Measurements from ENCODE around the gene IRF4. TPM values are rescaled to one million over a fixed set of nuclear protein-coding genes. Genes with fewer than 3 reads are reported as not detected.
A peak's percentile ranks its signal among the peaks of the same experiment; 100 is the strongest.

IRF4 gene
- total and polyA plus RNA-seq, 11 donors, result 0.08 to 4.4 (median 0.30) TPM; not detected in 1

DNA sequence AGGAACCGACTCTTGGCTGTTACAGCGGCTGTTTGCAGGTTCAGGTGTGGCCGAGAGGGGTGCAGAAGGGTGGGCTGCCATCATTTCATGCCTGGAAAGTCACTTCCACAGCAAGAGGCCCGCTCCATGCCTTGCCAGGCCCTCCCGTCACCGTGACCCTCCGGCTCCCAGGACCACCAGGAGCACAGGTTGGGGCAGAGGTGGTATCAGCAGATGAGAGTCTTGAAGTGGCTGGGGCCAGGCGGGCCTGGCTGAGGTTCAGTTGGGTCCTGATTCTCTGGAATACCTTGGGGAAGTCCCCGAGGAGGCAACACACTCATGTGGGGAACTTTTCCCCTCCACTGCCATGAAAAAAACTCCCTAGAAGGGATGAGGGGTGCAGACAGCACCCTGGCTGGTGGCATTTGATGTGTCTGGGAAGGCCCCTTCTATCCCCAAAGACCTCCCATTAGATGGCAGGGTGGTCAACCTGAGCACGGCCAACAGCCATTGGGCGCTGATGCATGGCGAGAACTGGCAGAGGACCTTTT, 34.2 kb upstream of the IRF4 start:
- DNase-seq, result no peak
- Histone ChIP-seq H3K9me3 (no peaks in the 10 kb centered on the region), H3K4me3 (no peak overlapping the region), H3K36me3 (peaks cover 0 to 5% (median 0%) of the 10 kb centered on the region in 9 donors), H3K27ac (no peak overlapping the region), H3K4me1 (peaks cover 0 to 5% (median 0%) of the 10 kb centered on the region in 12 donors), H3K27me3 (no peaks in the 10 kb centered on the region)
- WGBS, 4 donors, result 72 to 81% (median 79%) methylated on average over 12 of the region's 12 CpGs
- intact Hi-C loops (cut with DNase I), result no loop called here
- no peak for TF ChIP-seq POLR2A (IDR thresholded peaks at IDR 0.05)
- TF ChIP-seq, protein P1, sequence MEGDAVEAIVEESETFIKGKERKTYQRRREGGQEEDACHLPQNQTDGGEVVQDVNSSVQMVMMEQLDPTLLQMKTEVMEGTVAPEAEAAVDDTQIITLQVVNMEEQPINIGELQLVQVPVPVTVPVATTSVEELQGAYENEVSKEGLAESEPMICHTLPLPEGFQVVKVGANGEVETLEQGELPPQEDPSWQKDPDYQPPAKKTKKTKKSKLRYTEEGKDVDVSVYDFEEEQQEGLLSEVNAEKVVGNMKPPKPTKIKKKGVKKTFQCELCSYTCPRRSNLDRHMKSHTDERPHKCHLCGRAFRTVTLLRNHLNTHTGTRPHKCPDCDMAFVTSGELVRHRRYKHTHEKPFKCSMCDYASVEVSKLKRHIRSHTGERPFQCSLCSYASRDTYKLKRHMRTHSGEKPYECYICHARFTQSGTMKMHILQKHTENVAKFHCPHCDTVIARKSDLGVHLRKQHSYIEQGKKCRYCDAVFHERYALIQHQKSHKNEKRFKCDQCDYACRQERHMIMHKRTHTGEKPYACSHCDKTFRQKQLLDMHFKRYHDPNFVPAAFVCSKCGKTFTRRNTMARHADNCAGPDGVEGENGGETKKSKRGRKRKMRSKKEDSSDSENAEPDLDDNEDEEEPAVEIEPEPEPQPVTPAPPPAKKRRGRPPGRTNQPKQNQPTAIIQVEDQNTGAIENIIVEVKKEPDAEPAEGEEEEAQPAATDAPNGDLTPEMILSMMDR (IDR thresholded peaks at IDR 0.05), result no peak
- no peak for ATAC-seq

DNA sequence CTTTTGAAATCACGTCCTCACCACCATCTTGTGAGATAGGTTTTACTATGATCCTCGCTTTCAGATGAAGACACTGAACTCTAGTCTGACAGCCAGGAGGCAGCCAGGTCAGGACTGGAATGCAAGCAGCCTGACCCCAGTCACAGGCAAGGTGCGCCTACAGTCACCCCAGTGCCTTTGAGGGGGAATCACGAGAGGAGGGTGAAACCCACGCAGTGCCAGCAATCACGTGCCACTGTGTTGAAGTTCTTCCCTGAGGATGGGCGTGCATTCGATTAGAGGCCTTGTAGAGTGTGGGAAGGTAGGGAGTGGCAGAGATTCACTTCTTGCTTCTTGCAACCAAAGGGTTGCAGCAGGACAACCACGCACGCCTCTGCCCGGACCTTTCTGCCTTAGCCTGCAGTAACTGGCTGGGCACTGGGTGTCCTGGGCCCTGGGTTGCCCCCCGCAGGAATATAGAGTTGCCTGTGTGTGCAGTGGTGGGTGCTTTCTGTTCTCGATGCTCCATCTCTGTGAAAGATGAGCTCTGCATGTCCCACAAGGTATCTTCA, 33.7 kb upstream of the IRF4 start:
- ATAC-seq, result no peak
- Histone ChIP-seq H3K4me1 (peaks cover 0 to 5% (median 0%) of the 10 kb centered on the region in 12 donors), H3K4me3 (no peak overlapping the region), H3K36me3 (no peaks in the 10 kb centered on the region), H3K27ac (no peak overlapping the region), H3K27me3 (no peaks in the 10 kb centered on the region), H3K9me3 (no peaks in the 10 kb centered on the region)
- peak in 2 of 5 donors; percentile 18 to 56 for DNase-seq
- intact Hi-C loops (cut with DNase I), result no loop called here
- TF ChIP-seq, protein P1 (IDR thresholded peaks at IDR 0.05), result no peak
- no peak for TF ChIP-seq POLR2A (IDR thresholded peaks at IDR 0.05)
- WGBS, 4 donors, result 82 to 86% (median 84%) methylated on average over 13 of the region's 13 CpGs

DNA sequence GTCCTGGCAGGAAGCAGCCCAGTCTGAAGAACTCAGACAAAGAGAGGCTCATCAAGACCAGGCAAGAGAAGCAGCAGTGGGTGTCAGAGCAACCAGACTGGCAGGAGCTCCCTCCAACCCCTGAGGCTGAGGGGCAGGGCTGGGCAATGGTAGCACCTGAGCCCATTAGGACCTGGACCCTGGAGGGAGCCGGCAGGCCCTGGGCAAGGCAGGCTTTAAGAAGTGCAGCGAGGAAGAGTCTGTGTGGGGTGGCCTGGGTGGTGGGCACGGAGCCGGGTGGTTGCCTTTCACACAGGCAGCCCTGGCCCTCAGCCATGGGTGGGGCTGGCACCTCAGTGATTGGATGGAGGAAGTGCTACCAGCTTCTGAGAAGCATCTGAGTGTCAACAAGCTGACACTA, 33.1 kb upstream of the IRF4 start:
- intact Hi-C loops (cut with DNase I), result no loop called here
- 82 to 100% (median 84%) methylated on average over 4 of the region's 4 CpGs for WGBS, 4 donors
- peak in 2 of 5 donors; percentile 27 to 61 for DNase-seq

DNA sequence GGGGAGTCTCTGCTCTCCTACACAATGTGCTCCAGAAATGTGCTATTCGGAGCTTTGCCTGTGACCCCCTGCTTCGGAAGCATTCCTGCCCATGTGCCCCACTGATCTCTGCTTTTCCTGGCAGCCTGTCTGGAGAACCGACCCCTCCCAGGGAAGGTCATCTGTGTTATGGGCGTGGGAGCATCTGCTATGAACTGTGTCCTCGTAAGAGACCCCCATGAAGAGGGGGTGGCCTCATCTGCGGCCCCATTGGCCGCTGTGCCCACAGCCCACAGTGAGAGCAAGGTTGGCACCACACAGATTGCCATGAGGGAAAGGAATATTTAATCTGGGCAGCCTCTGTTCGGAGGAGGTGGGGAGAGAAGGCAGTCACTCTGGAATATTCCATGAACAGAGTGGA, 32.7 kb upstream of the IRF4 start:
- Histone ChIP-seq H3K4me1 (peaks cover 0 to 5% (median 0%) of the 10 kb centered on the region in 12 donors), H3K9me3 (peaks cover 0 to 8% (median 0%) of the 10 kb centered on the region in 12 donors), H3K4me3 (no peak overlapping the region), H3K36me3 (no peaks in the 10 kb centered on the region), H3K27me3 (no peaks in the 10 kb centered on the region), H3K27ac (no peak overlapping the region)
- no peak for TF ChIP-seq POLR2A (IDR thresholded peaks at IDR 0.05)
- TF ChIP-seq, protein P1 (IDR thresholded peaks at IDR 0.05), result no peak
- intact Hi-C loops (cut with DNase I), result no loop called here
- 78 to 90% (median 81%) methylated on average over 8 of the region's 8 CpGs for WGBS, 4 donors
- DNase-seq, result no peak
- no peak for ATAC-seq

More for the DNA sequence above, 33.1 kb upstream of the IRF4 start:
- Histone ChIP-seq H3K9me3 (peaks cover 0 to 3% (median 0%) of the 10 kb centered on the region in 12 donors), H3K27ac (no peak overlapping the region), H3K36me3 (no peaks in the 10 kb centered on the region), H3K4me1 (peaks cover 0 to 5% (median 0%) of the 10 kb centered on the region in 12 donors), H3K4me3 (no peak overlapping the region), H3K27me3 (no peaks in the 10 kb centered on the region)
- ATAC-seq, result peak in 1 of 4 donors; percentile 4
- no peak for TF ChIP-seq POLR2A (IDR thresholded peaks at IDR 0.05)
- TF ChIP-seq, protein P1 (IDR thresholded peaks at IDR 0.05), result no peak
